ENCODE measurements around the gene DTNBP1.
"Not testable (repeated sequence)": the region's sequence is repeated elsewhere in the genome, so short reads cannot be mapped to it uniquely, and the experiment has no call there.

- not testable (repeated sequence) for TF ChIP-seq CTCF (conservative IDR thresholded peaks at IDR 0.05; ENCODE audit: low read length); EZH2phosphoT487 (IDR thresholded peaks at IDR 0.05; ENCODE audit: borderline replicate concordance, low read depth, low read length)
Observed at GRCh38 chr6:15666896-15667295, 4.1 kb upstream of the DTNBP1 start.

Data from OCI-LY7 (cell line).